Measurements from ENCODE around the gene DIP2A. TPM values are rescaled to one million over a fixed set of nuclear protein-coding genes. Genes with fewer than 3 reads are reported as not detected.

Gene DIP2A
- total RNA-seq, 2 donors from 2014 or later: 51.0 to 52.2 TPM

DNA sequence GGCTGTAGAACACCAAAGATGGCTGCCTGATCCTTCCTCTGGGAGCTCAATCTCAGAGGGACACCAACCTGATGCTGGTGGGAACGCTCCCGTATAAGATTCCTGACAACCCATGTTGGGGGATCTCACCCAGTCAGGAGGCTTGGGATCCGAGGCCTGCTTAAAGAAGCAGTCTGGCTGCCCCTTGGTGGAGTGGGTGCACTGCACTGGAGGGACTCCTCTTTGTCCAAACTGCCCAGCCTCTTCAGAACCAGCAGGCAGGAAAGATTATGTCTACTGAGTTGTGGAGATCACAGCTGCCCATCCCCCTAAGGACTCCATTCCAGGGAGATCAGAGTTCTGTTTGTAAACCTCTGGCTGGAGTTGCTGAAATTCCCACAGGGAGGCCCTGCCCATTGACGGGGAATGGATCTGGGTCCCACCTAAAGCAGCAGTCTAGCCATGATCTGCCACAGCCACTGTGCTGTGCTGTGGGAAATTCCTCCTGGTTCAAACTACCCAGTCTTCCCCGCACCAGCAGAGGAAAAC is 123.2 kb downstream of the DIP2A start:
- Mint-ChIP-seq H3K9me3 (peaks cover 97% of the 10 kb centered on the region), H3K4me1 (no peaks in the 10 kb centered on the region), H3K4me3 (no peak overlapping the region), H3K36me3 (ENCODE audit: low read depth) (peaks cover 61% of the 10 kb centered on the region), H3K27ac (no peak overlapping the region), H3K27me3 (ENCODE audit: insufficient read depth) (peaks cover 6% of the 10 kb centered on the region)
- TF ChIP-seq, protein P1, sequence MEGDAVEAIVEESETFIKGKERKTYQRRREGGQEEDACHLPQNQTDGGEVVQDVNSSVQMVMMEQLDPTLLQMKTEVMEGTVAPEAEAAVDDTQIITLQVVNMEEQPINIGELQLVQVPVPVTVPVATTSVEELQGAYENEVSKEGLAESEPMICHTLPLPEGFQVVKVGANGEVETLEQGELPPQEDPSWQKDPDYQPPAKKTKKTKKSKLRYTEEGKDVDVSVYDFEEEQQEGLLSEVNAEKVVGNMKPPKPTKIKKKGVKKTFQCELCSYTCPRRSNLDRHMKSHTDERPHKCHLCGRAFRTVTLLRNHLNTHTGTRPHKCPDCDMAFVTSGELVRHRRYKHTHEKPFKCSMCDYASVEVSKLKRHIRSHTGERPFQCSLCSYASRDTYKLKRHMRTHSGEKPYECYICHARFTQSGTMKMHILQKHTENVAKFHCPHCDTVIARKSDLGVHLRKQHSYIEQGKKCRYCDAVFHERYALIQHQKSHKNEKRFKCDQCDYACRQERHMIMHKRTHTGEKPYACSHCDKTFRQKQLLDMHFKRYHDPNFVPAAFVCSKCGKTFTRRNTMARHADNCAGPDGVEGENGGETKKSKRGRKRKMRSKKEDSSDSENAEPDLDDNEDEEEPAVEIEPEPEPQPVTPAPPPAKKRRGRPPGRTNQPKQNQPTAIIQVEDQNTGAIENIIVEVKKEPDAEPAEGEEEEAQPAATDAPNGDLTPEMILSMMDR (conservative IDR thresholded peaks at IDR 0.05): no peak
- H3K4me1 ChIP-seq (ENCODE audit: control insufficient read depth, insufficient read depth, low read length): no peaks in the 10 kb centered on the region
- H3K9ac ChIP-seq (ENCODE audit: extremely low read depth, low read length, poor library complexity, severe bottlenecking): no peak overlapping the region
- 94 to 100% methylated on average over 3 to 5 of the region's 5 CpGs for WGBS, 2 experiments (ENCODE audit: insufficient coverage in 1 of 2, insufficient read length in 1 of 2)
- no peak overlapping the region for H3K27ac ChIP-seq (ENCODE audit: low read depth, low read length)
- no peaks in the 10 kb centered on the region for H3K27me3 ChIP-seq (ENCODE audit: control insufficient read depth, insufficient read depth, low read length, poor library complexity, severe bottlenecking)
- DNase-seq: no peak
- H3K36me3 ChIP-seq (ENCODE audit: control insufficient read depth, insufficient read depth, low read length): no peaks in the 10 kb centered on the region
- H3K9me3 ChIP-seq (ENCODE audit: control insufficient read depth, low read length): peaks cover 41% of the 10 kb centered on the region
- no peak overlapping the region for H3K4me3 ChIP-seq (ENCODE audit: low read length)

DNA sequence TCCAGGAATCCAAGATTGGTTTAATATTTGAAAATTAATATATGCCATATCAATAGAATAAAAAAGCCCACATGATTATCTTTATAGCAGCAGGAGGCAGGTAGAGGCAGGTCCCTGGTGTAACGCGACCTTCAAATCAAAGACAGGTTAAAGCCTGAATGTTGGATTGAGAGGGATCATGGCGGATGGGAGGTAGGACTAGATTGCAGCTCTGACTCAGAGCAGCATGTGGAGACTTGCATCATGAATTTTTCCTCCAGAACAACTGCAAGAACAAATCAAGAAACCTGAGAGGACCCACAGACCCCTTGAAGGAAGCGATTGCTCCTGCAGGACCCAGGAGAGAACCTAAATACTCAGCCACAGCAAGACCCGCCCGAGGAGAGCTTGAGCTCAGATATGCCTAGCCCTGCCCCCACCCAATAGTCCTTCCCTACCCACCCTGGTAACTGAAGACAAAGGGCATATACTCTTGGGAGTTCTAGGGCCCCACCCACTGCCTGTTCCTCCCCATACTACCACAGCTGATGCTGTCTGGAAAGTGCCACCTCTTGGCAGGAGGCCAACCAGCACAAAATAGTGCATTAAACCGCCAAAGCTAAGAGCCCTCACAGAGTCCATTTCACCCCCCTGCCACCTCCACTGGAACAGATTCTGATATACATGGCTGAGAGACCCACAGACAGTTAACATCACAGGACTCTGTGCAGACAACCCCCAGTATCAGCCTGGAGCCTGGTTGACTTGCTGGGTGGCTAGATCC is 126.7 kb downstream of the DIP2A start:
- H3K27me3 ChIP-seq (ENCODE audit: control insufficient read depth, insufficient read depth, low read length, poor library complexity, severe bottlenecking): no peaks in the 10 kb centered on the region
- Mint-ChIP-seq H3K4me3 (no peak overlapping the region), H3K4me1 (no peaks in the 10 kb centered on the region), H3K27me3 (ENCODE audit: insufficient read depth) (peaks cover 24% of the 10 kb centered on the region), H3K36me3 (ENCODE audit: low read depth) (peaks cover 41% of the 10 kb centered on the region), H3K9me3 (peaks cover 95% of the 10 kb centered on the region), H3K27ac (no peak overlapping the region)
- H3K9me3 ChIP-seq (ENCODE audit: control insufficient read depth, low read length): peaks cover 22% of the 10 kb centered on the region
- no peaks in the 10 kb centered on the region for H3K36me3 ChIP-seq (ENCODE audit: control insufficient read depth, insufficient read depth, low read length)
- H3K4me1 ChIP-seq (ENCODE audit: control insufficient read depth, insufficient read depth, low read length): no peaks in the 10 kb centered on the region
- TF ChIP-seq, protein P1 (conservative IDR thresholded peaks at IDR 0.05): no peak
- no peak overlapping the region for H3K4me3 ChIP-seq (ENCODE audit: low read length)
- no peak overlapping the region for H3K9ac ChIP-seq (ENCODE audit: extremely low read depth, low read length, poor library complexity, severe bottlenecking)
- WGBS, 2 experiments (ENCODE audit: insufficient coverage in 1 of 2, insufficient read length in 1 of 2): 91% methylated on average over 7 of the region's 7 CpGs; no CpG with 5 or more reads in 1 of the 2 experiments
- H3K27ac ChIP-seq (ENCODE audit: low read depth, low read length): no peak overlapping the region
- no peak for DNase-seq

DNA sequence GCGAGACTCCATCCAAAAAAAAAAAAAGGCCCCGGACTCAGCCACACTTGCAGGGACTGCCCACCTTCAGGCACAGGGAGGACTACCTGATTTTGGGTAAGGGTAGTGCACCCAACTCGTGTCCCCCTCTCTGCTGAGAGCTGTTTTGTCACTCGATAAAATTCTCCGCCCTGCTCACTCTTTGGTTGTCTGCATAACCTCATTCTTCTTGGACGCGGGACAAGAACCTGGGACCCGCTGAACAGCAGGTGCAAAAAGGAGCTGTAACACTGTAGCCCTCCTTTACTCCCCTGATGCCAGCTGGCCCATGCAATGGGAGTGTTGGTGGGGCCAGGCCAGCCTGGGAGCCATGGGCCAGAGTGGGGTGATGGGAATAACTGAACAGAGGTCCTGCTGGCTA is 135.6 kb downstream of the DIP2A start:
- H3K4me1 Mint-ChIP-seq: no peaks in the 10 kb centered on the region
- Histone ChIP-seq H3K9ac (ENCODE audit: extremely low read depth, low read length, poor library complexity, severe bottlenecking) (no peak overlapping the region), H3K4me1 (ENCODE audit: control insufficient read depth, insufficient read depth, low read length) (no peaks in the 10 kb centered on the region), H3K27me3 (ENCODE audit: control insufficient read depth, insufficient read depth, low read length, poor library complexity, severe bottlenecking) (no peaks in the 10 kb centered on the region), H3K27ac (ENCODE audit: low read depth, low read length) (no peak overlapping the region), H3K36me3 (ENCODE audit: control insufficient read depth, insufficient read depth, low read length) (no peaks in the 10 kb centered on the region), H3K9me3 (ENCODE audit: control insufficient read depth, low read length) (peaks cover 18% of the 10 kb centered on the region), H3K4me3 (ENCODE audit: low read length) (no peak overlapping the region)
- peaks cover 59% of the 10 kb centered on the region for H3K9me3 Mint-ChIP-seq
- H3K4me3 Mint-ChIP-seq: no peak overlapping the region
- peaks cover 4% of the 10 kb centered on the region for H3K36me3 Mint-ChIP-seq (ENCODE audit: low read depth)
- H3K27ac Mint-ChIP-seq: no peak overlapping the region
- DNase-seq: no peak
- WGBS, 2 experiments (ENCODE audit: insufficient coverage in 1 of 2, insufficient read length in 1 of 2): 83 to 91% methylated on average over 6 to 8 of the region's 8 CpGs
- H3K27me3 Mint-ChIP-seq (ENCODE audit: insufficient read depth): peaks cover 12% of the 10 kb centered on the region
- TF ChIP-seq, protein P1 (conservative IDR thresholded peaks at IDR 0.05): no peak

Measured in endodermal cell (in vitro differentiated cells).